ENCODE results near the gene SEC61A2.

The SEC61A2 gene

DNA sequence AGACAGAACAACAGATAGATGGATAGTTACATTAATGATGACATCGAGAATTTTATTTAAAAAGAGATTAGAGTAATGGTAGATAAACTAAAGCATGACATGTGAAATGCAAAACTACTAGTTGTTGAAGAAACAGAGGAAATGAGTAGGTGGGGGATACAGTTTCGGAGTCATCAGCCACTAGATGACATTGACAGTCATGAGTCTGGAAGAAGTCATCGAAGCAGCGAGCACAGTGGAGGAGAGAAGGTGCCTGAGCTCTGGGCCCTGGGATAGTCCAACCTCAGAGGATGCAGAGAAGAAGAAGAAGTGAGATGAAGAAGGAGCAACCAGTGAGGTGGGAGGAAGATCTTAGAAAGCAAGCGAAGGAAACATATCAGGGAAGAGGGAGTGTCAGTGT, 20.2 kb upstream of the SEC61A2 start:
- H3K36me3 ChIP-seq (ENCODE audit: insufficient read depth, low read length) = no peaks in the 10 kb centered on the region
- TF ChIP-seq EZH2phosphoT487 (IDR thresholded peaks at IDR 0.05; ENCODE audit: borderline replicate concordance) = no peak
- TF ChIP-seq, protein P1, sequence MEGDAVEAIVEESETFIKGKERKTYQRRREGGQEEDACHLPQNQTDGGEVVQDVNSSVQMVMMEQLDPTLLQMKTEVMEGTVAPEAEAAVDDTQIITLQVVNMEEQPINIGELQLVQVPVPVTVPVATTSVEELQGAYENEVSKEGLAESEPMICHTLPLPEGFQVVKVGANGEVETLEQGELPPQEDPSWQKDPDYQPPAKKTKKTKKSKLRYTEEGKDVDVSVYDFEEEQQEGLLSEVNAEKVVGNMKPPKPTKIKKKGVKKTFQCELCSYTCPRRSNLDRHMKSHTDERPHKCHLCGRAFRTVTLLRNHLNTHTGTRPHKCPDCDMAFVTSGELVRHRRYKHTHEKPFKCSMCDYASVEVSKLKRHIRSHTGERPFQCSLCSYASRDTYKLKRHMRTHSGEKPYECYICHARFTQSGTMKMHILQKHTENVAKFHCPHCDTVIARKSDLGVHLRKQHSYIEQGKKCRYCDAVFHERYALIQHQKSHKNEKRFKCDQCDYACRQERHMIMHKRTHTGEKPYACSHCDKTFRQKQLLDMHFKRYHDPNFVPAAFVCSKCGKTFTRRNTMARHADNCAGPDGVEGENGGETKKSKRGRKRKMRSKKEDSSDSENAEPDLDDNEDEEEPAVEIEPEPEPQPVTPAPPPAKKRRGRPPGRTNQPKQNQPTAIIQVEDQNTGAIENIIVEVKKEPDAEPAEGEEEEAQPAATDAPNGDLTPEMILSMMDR (conservative IDR thresholded peaks at IDR 0.05; ENCODE audit: low read length) = no peak
- H3K79me2 ChIP-seq (ENCODE audit: insufficient read depth, low read length) = no peaks in the 10 kb centered on the region
- H3K9me2 ChIP-seq (replicated peaks; ENCODE audit: low read depth, low read length) = no peaks in the 10 kb centered on the region
- H3K9me3 ChIP-seq (ENCODE audit: insufficient read depth, low read depth, low read length) = no peaks in the 10 kb centered on the region
- H4K20me1 ChIP-seq (ENCODE audit: insufficient read depth, low read length, poor library complexity, severe bottlenecking) = no peaks in the 10 kb centered on the region
- no peak overlapping the region for H2AFZ ChIP-seq (ENCODE audit: low read length)
- H3K4me1 ChIP-seq (ENCODE audit: insufficient read depth, low read length, poor library complexity, severe bottlenecking) = no peaks in the 10 kb centered on the region
- H3K27me3 ChIP-seq (ENCODE audit: insufficient read depth, low read length, poor library complexity, severe bottlenecking) = no peaks in the 10 kb centered on the region
- no peaks in the 10 kb centered on the region for H3F3A ChIP-seq (ENCODE audit: low read depth)
- no peak overlapping the region for H3K4me3 ChIP-seq (ENCODE audit: low read length, poor library complexity, severe bottlenecking)
- H3K9ac ChIP-seq (ENCODE audit: low read depth, low read length, poor library complexity, severe bottlenecking) = no peak overlapping the region
- no peak overlapping the region for H3K4me2 ChIP-seq (ENCODE audit: low read depth, low read length, poor library complexity, severe bottlenecking)

DNA sequence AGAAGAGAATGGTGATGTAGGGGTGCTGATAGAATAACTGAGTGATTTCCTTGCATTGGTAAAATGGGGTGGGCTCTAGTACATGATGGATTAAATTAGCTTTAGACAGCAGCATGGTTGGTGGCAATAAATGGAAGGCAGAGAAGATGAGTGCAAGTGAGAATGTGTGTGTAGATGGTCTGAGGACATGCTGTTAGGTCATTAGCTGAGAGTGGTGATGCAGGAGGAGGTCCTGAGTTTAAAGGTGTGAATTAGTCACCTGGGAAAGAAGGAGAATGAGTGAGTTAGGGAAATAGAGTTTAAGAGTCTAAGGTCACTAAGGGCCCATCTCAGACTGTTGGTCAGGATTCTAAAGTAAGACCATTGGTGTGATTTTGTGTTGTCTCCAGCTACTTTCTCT, 17.9 kb upstream of the SEC61A2 start:
- Histone ChIP-seq H3K27me3 (ENCODE audit: insufficient read depth, low read length, poor library complexity, severe bottlenecking) (no peaks in the 10 kb centered on the region), H3K79me2 (ENCODE audit: insufficient read depth, low read length) (no peaks in the 10 kb centered on the region), H3F3A (ENCODE audit: low read depth) (no peaks in the 10 kb centered on the region), H2AFZ (ENCODE audit: low read length) (no peak overlapping the region), H3K9me2 (replicated peaks; ENCODE audit: low read depth, low read length) (no peaks in the 10 kb centered on the region), H3K9ac (ENCODE audit: low read depth, low read length, poor library complexity, severe bottlenecking) (no peak overlapping the region), H3K36me3 (ENCODE audit: insufficient read depth, low read length) (no peaks in the 10 kb centered on the region), H3K9me3 (ENCODE audit: insufficient read depth, low read depth, low read length) (no peaks in the 10 kb centered on the region), H3K4me2 (ENCODE audit: low read depth, low read length, poor library complexity, severe bottlenecking) (no peak overlapping the region), H3K4me3 (ENCODE audit: low read length, poor library complexity, severe bottlenecking) (no peak overlapping the region), H4K20me1 (ENCODE audit: insufficient read depth, low read length, poor library complexity, severe bottlenecking) (no peaks in the 10 kb centered on the region), H3K4me1 (ENCODE audit: insufficient read depth, low read length, poor library complexity, severe bottlenecking) (no peaks in the 10 kb centered on the region)
- no peak for TF ChIP-seq EZH2phosphoT487 (IDR thresholded peaks at IDR 0.05; ENCODE audit: borderline replicate concordance)
- TF ChIP-seq, protein P1 (conservative IDR thresholded peaks at IDR 0.05; ENCODE audit: low read length) = no peak

DNA sequence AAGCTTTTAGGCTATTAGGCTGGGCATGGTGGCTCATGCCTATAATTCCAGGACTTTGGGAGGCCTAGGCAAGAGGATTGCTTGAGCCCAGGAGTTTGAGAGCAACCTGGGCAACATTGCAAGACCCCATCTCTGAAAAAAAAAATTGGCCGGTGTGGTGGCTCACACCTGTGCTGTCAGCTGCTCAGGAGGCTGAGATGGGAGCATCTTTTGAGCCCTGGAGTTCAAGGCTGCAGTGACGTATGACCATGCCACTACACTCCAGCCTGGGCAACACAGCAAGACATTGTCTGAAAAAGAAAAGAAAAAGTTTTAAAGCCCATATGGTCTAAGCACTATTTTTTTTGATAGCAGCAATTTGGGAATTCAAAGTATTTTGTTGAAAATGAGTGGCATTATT, 15.8 kb upstream of the SEC61A2 start:
- H3K79me2 ChIP-seq (ENCODE audit: insufficient read depth, low read length) = no peaks in the 10 kb centered on the region
- no peaks in the 10 kb centered on the region for H3K9me3 ChIP-seq (ENCODE audit: insufficient read depth, low read depth, low read length)
- H3K9me2 ChIP-seq (replicated peaks; ENCODE audit: low read depth, low read length) = no peaks in the 10 kb centered on the region
- H3K4me3 ChIP-seq (ENCODE audit: low read length, poor library complexity, severe bottlenecking) = no peak overlapping the region
- TF ChIP-seq, protein P1 (conservative IDR thresholded peaks at IDR 0.05; ENCODE audit: low read length) = no peak
- TF ChIP-seq EZH2phosphoT487 (IDR thresholded peaks at IDR 0.05; ENCODE audit: borderline replicate concordance) = no peak
- H3K4me2 ChIP-seq (ENCODE audit: low read depth, low read length, poor library complexity, severe bottlenecking) = no peak overlapping the region
- no peaks in the 10 kb centered on the region for H3K4me1 ChIP-seq (ENCODE audit: insufficient read depth, low read length, poor library complexity, severe bottlenecking)
- no peaks in the 10 kb centered on the region for H3K36me3 ChIP-seq (ENCODE audit: insufficient read depth, low read length)
- no peak overlapping the region for H3K9ac ChIP-seq (ENCODE audit: low read depth, low read length, poor library complexity, severe bottlenecking)
- H3F3A ChIP-seq (ENCODE audit: low read depth) = no peaks in the 10 kb centered on the region
- no peaks in the 10 kb centered on the region for H4K20me1 ChIP-seq (ENCODE audit: insufficient read depth, low read length, poor library complexity, severe bottlenecking)
- H2AFZ ChIP-seq (ENCODE audit: low read length) = no peak overlapping the region
- H3K27me3 ChIP-seq (ENCODE audit: insufficient read depth, low read length, poor library complexity, severe bottlenecking) = no peaks in the 10 kb centered on the region
